Uterus (tissue), 4 donors: ENCODE results near the gene SERINC2. TPM values are rescaled to one million over a fixed set of nuclear protein-coding genes. Genes with fewer than 3 reads are reported as not detected.

Experiments
- DNase-seq, 2 donors: peaks; one replicate each; pipeline ENCODE4 v3.0.0-alpha.2; 2019 to 2020
- H3K27ac ChIP-seq, 2 donors: fragments of 200-600 bp; sonication (generic); 1 replicate in 1 of 2; 2 replicates in 1 of 2; pipeline ENCODE4 v1.5.1; 2016 to 2018
- H3K27me3 ChIP-seq, 2 donors: fragments of 200-600 bp; sonication (generic); one replicate each; pipeline ENCODE4 v1.5.1; 2018 to 2019; ENCODE audit warnings: control low read depth in 1 of 2
- H3K36me3 ChIP-seq, 2 donors: fragments of 200-600 bp; sonication (generic); one replicate each; pipeline ENCODE4 v1.5.1; 2019; ENCODE audit warnings: control low read depth in 1 of 2
- H3K4me1 ChIP-seq, 2 donors: fragments of 200-600 bp; sonication (generic); one replicate each; pipeline ENCODE4 v1.5.1; 2018 to 2019; ENCODE audit warnings: control low read depth in 1 of 2
- H3K4me3 ChIP-seq, 2 donors: fragments of 200-600 bp; sonication (generic); 1 replicate in 1 of 2; 2 replicates in 1 of 2; pipeline ENCODE4 v1.5.1; 2018 to 2019; ENCODE audit warnings: mild to moderate bottlenecking in 1 of 2
- H3K9me3 ChIP-seq, 2 donors: fragments of 200-600 bp; sonication (generic); one replicate each; pipeline ENCODE4 v1.5.1; 2019; ENCODE audit warnings: control low read depth in 1 of 2
- CTCF ChIP-seq, 4 experiments: fragments of 200-600 bp in 2 of 4; fragments of 450-650 bp in 2 of 4; sonication (generic) in 2 of 4; IDR thresholded peaks; one replicate each; pipeline ENCODE4 v1.5.1; 2016 to 2019; ENCODE audit warnings: antibody characterized with exemption in 4 of 4, mild to moderate bottlenecking in 2 of 4, moderate library complexity in 1 of 4
- POLR2A ChIP-seq, 2 donors: fragments of 450-650 bp; IDR thresholded peaks; one replicate each; pipeline ENCODE4 v1.6.1; 2016; ENCODE audit warnings: antibody characterized with exemption in 2 of 2, mild to moderate bottlenecking in 1 of 2, moderate library complexity in 1 of 2
- intact Hi-C: fragments of 100-400 bp; cut with DNase I; formaldehyde crosslinking; loops from one replicate; pipeline ENCODE4 v1.15.1; 2023; ENCODE audit warnings: low total_unique reads
- total RNA-seq, 4 donors: library from RNA; depleted of rRNA in 3 of 4; stranded (reverse); fragments of >200 nt in 3 of 4; gene quantifications; one replicate each; pipeline versions ENCODE4 v1.1.0 to v1.2.4, GENCODE V29; 2014 to 2023
- donor health status: DM: yes; HTN: yes; CAD: no.

SERINC2 gene
- total RNA-seq, 4 donors from 2014 or later = 0.29 to 3.9 (median 1.7) TPM; not detected in 1

- no peaks in the 10 kb centered on the region for H3K9me3 ChIP-seq
- peaks cover 0 to 6% of the 10 kb centered on the region in 2 donors for H3K4me1 ChIP-seq
- no peak for TF ChIP-seq POLR2A (IDR thresholded peaks at IDR 0.05)
- TF ChIP-seq CTCF (IDR thresholded peaks at IDR 0.05) = no peak
- no peak overlapping the region for H3K4me3 ChIP-seq
- no peaks in the 10 kb centered on the region for H3K36me3 ChIP-seq
- intact Hi-C loops = loop anchor here (10.0 kb wide), 1 partner anchor 226 kb away; no protein-coding TSS in a partner anchor
- peaks cover 4 to 10% of the 10 kb centered on the region in 2 donors for H3K27me3 ChIP-seq
- no peak overlapping the region for H3K27ac ChIP-seq
- no peak for DNase-seq
These were observed 2.1 kb upstream of the SERINC2 start for GRCh38 chr1:31410871-31411270.

- peaks cover 4 to 10% of the 10 kb centered on the region in 2 donors for H3K27me3 ChIP-seq
- H3K4me1 ChIP-seq = peaks cover 0 to 6% of the 10 kb centered on the region in 2 donors
- H3K36me3 ChIP-seq = no peaks in the 10 kb centered on the region
- DNase-seq = no peak
- no peak for TF ChIP-seq CTCF (IDR thresholded peaks at IDR 0.05)
- TF ChIP-seq POLR2A (IDR thresholded peaks at IDR 0.05) = no peak
- no peak overlapping the region for H3K27ac ChIP-seq
- no peak overlapping the region for H3K4me3 ChIP-seq
- H3K9me3 ChIP-seq = no peaks in the 10 kb centered on the region
- intact Hi-C loops = loop anchor here (10.0 kb wide), 1 partner anchor 227 kb away; no protein-coding TSS in a partner anchor
These were observed 808 bp upstream of the SERINC2 start for GRCh38 chr1:31412205-31412604.

- TF ChIP-seq CTCF (IDR thresholded peaks at IDR 0.05) = no peak
- TF ChIP-seq POLR2A (IDR thresholded peaks at IDR 0.05) = no peak
- peaks cover 0 to 6% of the 10 kb centered on the region in 2 donors for H3K4me1 ChIP-seq
- no peaks in the 10 kb centered on the region for H3K9me3 ChIP-seq
- H3K27me3 ChIP-seq = peaks cover 4 to 10% of the 10 kb centered on the region in 2 donors
- peak overlapping the region; percentile 35 to 40 for H3K4me3 ChIP-seq
- no peaks in the 10 kb centered on the region for H3K36me3 ChIP-seq
- peak; percentile 34 to 35 for DNase-seq
- intact Hi-C loops = loop anchor here (10.0 kb wide), 1 partner anchor 229 kb away; no protein-coding TSS in a partner anchor
- no peak overlapping the region for H3K27ac ChIP-seq
These were observed 490 bp downstream of the SERINC2 start for GRCh38 chr1:31413405-31414001.

DNA sequence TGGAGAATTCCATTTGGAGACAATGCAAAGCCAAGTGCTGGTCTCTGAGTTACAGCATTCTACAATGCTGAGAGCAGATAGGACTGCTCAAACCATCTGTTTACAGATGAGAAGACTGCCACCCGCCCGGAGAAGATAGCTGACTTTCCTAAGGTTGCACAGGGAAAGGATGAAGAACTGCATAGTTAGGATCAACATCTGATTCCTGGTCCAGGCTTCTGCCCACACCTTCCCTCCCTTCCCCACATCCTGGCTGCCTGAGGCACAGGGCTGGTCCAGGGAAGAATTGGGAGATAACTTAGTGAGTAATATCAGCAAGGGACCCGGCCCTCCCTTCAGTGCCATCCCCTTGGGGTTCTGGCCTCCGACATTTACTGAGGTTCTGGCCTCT, 2.0 kb downstream of the SERINC2 start:
- DNase-seq = no peak
- Histone ChIP-seq H3K27me3 (peaks cover 4 to 10% of the 10 kb centered on the region in 2 donors), H3K36me3 (no peaks in the 10 kb centered on the region), H3K27ac (no peak overlapping the region), H3K9me3 (no peaks in the 10 kb centered on the region), H3K4me3 (no peak overlapping the region), H3K4me1 (peaks cover 0 to 6% of the 10 kb centered on the region in 2 donors)
- no peak for TF ChIP-seq CTCF (IDR thresholded peaks at IDR 0.05)
- intact Hi-C loops = loop anchor here (10.0 kb wide), 1 partner anchor 230 kb away; no protein-coding TSS in a partner anchor

GRCh38 chr1:31415658-31416057, 2.6 kb downstream of the SERINC2 start:
- intact Hi-C loops = loop anchor here (10.0 kb wide), 1 partner anchor 231 kb away; no protein-coding TSS in a partner anchor
- H3K4me3 ChIP-seq = no peak overlapping the region
- H3K36me3 ChIP-seq = no peaks in the 10 kb centered on the region
- peaks cover 4 to 10% of the 10 kb centered on the region in 2 donors for H3K27me3 ChIP-seq
- H3K4me1 ChIP-seq = peaks cover 0 to 6% of the 10 kb centered on the region in 2 donors
- no peaks in the 10 kb centered on the region for H3K9me3 ChIP-seq
- H3K27ac ChIP-seq = no peak overlapping the region
- no peak for TF ChIP-seq CTCF (IDR thresholded peaks at IDR 0.05)
- DNase-seq = no peak
